HuH-7 (cell line): ENCODE results near the gene PEX1.
"Not testable (repeated sequence)": the region's sequence is repeated elsewhere in the genome, so short reads cannot be mapped to it uniquely, and the experiment has no call there.

ENCODE experiments used
- DNase-seq: peaks from one replicate; pipeline ENCODE4 v3.0.0; 2011; ENCODE audit warnings: low spot score

The PEX1 gene

GRCh38 chr7:92528188-92528957 is at the start of gene PEX1, which contains the start of gene RBM48:
Gene PEX1 (minus strand): TSS chr7:92528520. CDS start chr7:92528435, 85 bp downstream.
Gene RBM48 (plus strand): TSS chr7:92528795. CDS start chr7:92528814, 19 bp downstream.
- DNase-seq, result peak; percentile 96

- DNase-seq, result no peak
Measured at GRCh38 chr7:92576296-92576695, 48.0 kb upstream of the PEX1 start.

DNA sequence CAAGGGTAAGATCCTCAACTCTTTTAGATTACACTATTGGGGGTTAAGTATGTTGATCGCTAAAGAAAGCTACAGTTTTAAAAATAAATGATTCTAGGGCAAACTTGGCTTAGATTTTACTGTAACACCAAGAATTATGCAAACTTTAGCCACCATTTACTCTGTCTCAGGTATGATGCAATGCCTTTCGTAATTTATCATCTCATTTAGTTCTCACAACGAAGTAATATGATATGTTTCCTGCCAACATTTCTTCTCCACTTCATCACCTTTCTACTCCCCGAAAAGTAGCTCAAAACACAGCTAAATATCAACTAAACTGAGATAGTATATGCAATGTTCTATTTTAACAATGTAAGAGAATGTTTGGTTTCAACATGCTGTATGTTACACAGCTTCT is 40.8 kb upstream of the PEX1 start:
- no peak for DNase-seq

GRCh38 chr7:92567460-92567859 is 39.1 kb upstream of the PEX1 start:
- no peak for DNase-seq

- no peak for DNase-seq
Measured at GRCh38 chr7:92563345-92563744, 35.0 kb upstream of the PEX1 start.

GRCh38 chr7:92560602-92561001 is 32.3 kb upstream of the PEX1 start:
- DNase-seq, result no peak

- DNase-seq, result no peak
Measured at GRCh38 chr7:92557808-92558362, 29.6 kb upstream of the PEX1 start.

DNA sequence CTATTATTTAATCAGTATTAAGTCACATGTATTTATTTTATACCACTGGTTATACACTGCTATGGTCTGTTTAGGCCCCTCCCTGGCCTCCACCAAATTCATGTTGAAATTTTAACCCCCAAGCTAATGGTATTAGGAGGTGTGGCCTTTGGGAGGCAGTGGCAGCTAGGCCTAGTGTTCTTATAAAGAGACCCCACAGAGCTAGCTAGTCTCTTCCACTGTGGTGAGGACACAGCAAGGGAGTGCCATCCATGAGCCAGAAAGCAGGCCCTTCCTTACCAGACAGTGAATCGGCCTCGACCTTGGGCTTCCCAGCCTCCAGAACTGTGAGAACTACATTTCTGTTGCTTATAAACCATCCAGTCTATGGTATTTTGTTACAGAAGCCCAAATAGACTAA is 28.9 kb upstream of the PEX1 start:
- no peak for DNase-seq

GRCh38 chr7:92550194-92550593 is 21.9 kb upstream of the PEX1 start:
- DNase-seq, result no peak

GRCh38 chr7:92547579-92547978 is 19.3 kb upstream of the PEX1 start:
- no peak for DNase-seq

GRCh38 chr7:92546856-92547497 is 18.7 kb upstream of the PEX1 start:
- no peak for DNase-seq

- DNase-seq, result not testable (repeated sequence)
Measured at GRCh38 chr7:92545116-92545515, 16.8 kb upstream of the PEX1 start.

- DNase-seq, result not testable (repeated sequence)
Measured at GRCh38 chr7:92543542-92543941, 15.2 kb upstream of the PEX1 start.

DNA sequence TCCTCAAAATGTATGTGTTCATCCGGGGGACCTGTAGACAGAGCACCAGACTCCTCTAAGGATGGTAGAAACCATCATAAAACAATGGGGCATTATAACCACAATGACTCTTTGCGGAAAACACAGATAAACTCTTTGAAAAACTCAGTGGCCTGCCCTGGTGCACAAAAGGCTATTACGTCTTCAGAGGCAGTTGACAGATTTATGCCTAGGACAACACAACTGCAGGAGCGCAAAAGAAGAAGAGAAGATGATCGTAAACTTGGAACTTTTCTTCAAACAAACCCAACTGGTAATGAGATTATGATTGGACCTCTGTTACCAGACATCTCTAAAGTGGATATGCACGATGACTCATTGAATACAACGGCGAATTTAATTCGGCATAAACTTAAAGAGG is 6.3 kb upstream of the PEX1 start:
- no peak for DNase-seq

- DNase-seq, result no peak
Measured at GRCh38 chr7:92528958-92529264, 591 bp upstream of the PEX1 start.

GRCh38 chr7:92527300-92528187 is 776 bp downstream of the PEX1 start:
- peak; percentile 64 for DNase-seq

- no peak for DNase-seq
Measured at GRCh38 chr7:92523110-92523509, 5.2 kb downstream of the PEX1 start.

DNA sequence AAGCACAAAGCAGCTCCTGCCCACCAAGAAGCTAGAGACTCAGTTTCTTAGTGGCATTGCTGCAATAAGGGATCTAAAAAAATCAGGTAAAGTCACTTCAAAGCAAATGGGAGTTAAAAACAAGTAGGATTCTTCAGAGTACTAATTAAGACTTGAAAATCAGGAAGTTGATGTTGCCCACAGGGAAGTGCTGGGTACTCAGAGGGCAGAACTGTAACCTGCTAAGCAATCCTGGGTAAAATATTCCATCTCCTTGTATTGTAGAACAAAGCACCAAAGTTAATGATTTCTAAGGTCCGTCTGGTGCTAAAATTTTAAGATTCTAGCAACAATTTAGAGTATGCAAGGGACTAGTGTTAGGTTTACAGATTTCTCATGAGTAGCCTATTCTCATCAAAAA is 8.3 kb downstream of the PEX1 start:
- no peak for DNase-seq

GRCh38 chr7:92517631-92518030 is 10.7 kb downstream of the PEX1 start:
- no peak for DNase-seq

GRCh38 chr7:92513167-92513902 is 15.0 kb downstream of the PEX1 start:
- no peak for DNase-seq

DNA sequence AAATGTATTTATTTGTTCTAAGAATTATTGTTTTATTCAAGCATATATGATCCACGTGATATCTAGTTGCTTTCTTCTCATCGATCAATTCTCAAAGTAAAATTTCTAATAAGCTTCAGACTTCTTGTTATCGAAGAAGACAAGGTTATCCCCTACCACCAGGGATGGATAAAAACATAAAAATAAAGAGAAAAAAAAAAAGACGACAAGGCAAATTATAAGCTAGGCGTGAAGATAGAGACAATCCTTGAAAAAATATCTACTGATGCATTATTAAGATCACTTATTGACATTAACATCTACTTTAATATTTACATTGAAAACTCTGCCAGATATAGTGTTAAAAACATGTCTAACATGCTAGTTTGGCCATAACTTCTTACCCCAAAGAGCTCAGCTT is 19.4 kb downstream of the PEX1 start:
- no peak for DNase-seq

DNA sequence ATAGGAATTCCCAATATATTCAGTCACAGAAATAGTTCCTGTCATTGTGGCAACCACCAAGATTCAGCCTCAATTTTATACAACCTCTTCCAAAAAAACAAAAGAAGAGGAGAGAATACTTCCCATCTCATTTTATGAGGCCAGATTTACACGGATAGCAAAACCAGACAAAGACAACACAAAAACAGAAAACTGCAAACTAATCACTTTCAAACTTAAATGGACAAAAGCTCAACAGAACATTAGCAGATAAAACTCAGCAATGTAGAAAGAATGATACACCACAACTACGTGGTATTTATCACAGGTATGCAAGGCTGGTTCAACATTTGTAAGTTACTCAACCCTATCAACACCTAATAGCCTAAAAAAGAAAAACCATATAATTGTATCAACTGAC is 22.0 kb downstream of the PEX1 start:
- no peak for DNase-seq
